ENCODE data around the gene CYP27A1.
"Not testable (repeated sequence)": the region's sequence is repeated elsewhere in the genome, so short reads cannot be mapped to it uniquely, and the experiment has no call there.

The CYP27A1 gene

DNA sequence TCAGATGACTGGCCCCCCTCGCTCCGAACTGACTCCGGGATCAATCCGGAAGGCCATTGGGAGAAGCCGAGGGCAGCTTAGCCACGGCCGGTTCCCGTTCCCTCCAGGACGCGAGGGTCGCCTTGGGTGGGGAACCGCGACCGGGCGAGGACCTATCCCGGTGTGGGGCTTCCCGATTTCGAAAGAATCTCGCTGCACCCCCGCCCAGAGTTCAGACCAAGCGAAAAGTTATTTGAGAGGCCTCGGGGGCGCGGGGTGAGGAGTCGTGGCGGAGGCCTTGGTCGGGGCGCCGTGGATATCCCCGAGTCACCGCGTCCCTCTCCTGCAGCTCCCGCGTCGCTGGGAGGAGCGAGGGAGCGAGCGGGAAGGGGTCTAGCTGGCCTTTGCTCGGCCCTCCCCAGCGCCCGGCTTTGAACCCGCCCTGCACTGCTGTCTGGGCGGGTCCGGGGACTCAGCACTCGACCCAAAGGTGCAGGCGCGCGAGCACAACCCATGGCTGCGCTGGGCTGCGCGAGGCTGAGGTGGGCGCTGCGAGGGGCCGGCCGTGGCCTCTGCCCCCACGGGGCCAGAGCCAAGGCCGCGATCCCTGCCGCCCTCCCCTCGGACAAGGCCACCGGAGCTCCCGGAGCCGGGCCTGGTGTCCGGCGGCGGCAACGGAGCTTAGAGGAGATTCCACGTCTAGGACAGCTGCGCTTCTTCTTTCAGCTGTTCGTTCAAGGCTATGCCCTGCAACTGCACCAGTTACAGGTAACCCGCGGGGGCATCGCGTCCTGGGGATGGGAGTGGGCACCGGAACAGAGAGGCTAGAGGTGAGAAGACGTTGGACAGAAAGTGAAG is at the start of gene CYP27A1:
Gene CYP27A1, plus strand, starts transcription at position 457 of the 837 bp plus-strand sequence. Its CDS starts 36 bp downstream, at position 493.
- DNase-seq: no peak

GRCh38 chr2:218732761-218733158 is 49.2 kb upstream of the CYP27A1 start:
- no peak for DNase-seq

- DNase-seq: peak; percentile 63
Measured at GRCh38 chr2:218733171-218734021, 48.6 kb upstream of the CYP27A1 start.

GRCh38 chr2:218734190-218734975 is 47.6 kb upstream of the CYP27A1 start:
- no peak for DNase-seq

DNA sequence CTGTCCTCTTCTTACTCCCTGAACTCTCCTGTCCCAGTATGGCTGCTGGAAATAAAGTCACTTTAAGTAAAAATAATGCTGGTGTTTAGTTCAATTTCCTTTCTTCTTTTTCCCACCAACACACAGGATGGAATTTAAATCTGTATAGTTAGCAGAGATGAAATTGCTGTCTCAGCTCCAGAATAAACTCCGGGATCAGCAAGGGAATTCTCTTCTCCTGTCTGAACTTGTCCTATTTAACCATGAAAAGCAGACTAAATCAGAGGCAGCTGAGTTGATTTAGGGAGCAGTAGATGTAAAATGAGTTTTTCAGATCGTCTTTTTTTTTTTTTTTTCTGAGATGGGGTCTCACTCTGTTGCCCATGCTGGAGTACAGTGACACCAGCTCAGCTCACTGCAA is 45.4 kb upstream of the CYP27A1 start:
- DNase-seq: no peak

GRCh38 chr2:218743068-218743467 is 38.9 kb upstream of the CYP27A1 start:
- DNase-seq: peak; percentile 10

DNA sequence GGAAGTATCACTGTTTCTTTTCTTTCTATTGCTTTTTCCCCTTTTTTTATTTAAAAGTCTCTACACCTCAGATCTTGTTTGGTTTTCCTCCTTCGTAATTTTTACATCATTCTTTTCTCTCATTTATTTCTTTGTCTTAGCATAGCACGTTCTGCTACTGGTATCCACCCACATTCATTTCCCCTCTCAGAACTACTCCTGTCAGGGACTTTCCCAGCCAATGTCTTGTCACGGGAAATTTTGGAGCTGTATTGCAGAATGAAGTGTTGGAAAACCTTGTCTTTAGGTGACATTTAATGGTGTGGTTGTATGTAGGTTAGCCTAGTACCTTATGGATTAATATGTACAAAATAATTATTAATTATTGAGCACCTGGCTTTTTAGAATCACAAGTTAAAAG is 37.3 kb upstream of the CYP27A1 start:
- DNase-seq: peak; percentile 7

DNA sequence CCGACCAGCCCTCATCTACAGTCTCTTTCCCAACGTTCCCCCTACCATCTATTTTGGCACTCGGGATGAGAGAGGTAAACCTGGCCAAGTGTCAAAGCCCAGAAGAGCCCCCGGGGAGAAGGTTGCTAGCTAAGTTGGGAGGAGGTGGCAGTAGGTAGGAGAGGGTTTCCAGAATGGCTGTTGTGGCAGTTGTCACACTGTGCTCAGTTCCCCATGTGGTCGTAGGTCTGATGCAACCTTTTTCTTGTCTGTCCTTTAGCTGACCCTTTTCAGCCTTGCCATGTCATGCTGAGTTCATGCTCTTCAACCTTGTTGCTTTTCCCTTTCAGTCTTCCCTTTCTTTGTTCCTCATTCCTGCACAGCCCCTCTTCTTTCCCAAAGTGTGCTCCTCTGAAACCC is 36.8 kb upstream of the CYP27A1 start:
- no peak for DNase-seq

DNA sequence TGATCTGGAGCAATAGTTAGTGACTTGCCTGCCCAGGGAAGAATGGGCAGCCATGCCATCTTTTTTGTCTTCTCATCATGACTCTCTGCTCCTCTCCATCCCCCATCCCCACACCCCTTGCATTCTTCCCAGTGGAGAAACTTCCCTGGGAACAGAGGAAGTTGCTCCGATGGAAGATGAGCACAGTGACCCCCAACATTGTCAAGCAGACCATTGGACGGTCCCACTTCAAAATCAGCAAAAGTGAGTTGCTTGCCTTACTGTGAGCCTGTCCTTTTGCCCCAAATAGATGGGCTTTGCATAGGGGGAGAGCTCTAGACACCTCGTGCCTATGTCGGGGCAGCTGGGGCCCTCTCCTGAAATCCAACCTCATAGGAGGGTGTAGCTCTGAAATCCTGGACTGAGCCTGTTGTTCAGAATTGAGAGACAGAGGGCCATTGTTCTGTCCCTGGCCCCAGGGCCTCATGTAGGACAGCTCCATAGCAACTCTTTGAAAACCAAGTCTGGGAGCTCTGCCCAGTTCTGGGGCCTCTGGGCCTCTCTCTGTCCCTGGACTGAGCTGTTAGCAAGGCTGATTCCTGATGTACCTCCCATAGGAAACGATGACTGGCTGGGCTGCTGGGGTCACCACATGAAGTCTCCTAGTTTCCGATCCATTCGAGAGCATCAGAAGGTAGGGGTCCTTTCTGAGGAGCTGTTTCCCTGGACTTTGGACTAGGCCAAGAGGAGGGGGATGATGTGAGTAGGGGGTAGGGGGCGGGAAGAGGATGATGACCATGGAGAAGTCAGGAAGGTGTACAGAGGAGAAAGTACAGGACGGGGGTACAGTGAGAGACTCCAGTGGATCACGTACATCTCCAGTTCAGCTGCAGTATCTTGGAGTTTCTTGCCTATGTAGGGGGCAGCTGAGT is 36.1 kb upstream of the CYP27A1 start:
- no peak for DNase-seq

- DNase-seq: no peak
Measured at GRCh38 chr2:218746470-218746795, 35.5 kb upstream of the CYP27A1 start.

- DNase-seq: no peak
Measured at GRCh38 chr2:218746960-218747359, 35.0 kb upstream of the CYP27A1 start.

DNA sequence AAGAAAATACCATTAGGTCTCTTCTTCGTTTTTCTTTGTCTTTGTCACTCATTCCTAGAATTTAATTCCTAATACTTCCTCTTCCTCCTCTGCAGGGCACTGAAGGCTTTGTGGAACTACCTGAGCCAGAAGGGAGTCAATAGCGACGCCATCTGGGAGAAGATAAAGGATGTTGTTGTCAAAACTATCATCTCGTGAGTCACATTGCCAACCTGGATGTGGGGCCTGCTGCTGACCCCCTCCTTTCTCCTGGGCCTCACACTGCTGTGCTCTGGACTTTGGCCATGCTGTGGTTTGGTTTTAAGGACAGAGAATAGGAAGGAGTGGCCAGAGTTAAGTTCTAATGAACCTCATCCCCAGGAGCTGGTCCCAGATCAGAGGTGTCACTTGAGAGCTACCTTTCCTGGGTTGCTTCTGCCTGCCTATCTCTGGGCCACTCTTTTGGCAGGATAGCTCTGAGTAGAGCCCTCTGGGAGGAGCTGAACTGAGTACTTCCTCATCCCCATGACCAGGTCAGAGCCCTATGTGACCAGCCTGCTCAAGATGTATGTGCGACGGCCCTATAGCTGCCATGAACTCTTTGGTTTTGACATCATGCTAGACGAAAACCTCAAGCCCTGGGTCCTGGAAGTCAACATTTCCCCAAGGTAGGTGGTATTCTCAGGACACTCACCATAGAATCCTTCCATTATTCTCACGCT is 33.1 kb upstream of the CYP27A1 start:
- DNase-seq: no peak

DNA sequence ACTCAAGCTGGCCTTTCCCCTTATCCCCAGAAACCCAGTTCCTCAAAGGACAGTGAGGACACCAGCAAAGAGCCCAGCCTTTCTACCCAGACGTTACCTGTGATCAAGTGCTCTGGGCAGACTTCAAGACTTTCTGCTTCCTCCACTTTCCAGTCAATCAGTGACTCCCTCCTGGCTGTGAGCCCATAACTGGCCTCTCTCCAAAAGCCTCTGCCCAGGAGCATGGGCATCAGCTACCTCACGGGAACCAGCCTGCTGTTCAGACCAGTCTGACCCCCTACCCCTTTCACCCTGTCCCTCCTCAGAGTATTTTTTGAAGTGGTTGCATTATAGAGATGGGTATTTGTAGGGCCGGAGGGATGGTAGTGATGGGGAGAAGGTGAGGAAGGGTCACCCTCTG is 27.7 kb upstream of the CYP27A1 start:
- no peak for DNase-seq

DNA sequence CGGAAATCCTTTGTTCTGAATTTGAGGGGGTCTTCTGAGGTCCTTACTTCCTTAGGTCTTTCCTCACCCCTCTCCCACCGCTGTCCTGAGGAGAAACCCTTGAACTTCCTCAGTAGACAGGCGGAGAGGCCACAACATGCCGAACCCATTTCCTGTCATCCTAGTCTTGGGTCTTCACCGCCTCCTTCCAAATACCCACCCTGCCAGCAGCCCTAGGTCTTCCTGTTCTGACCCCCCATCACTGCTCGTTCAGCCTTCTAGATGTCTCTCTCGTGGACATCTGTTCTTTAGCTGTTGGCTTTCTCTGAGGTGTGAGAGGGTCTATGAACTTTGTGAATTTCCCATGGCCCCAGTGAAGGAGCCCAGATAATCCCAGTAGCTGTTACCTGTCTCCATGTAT is 27.2 kb upstream of the CYP27A1 start:
- DNase-seq: no peak

- no peak for DNase-seq
Measured at GRCh38 chr2:218755198-218755566, 26.8 kb upstream of the CYP27A1 start.

DNA sequence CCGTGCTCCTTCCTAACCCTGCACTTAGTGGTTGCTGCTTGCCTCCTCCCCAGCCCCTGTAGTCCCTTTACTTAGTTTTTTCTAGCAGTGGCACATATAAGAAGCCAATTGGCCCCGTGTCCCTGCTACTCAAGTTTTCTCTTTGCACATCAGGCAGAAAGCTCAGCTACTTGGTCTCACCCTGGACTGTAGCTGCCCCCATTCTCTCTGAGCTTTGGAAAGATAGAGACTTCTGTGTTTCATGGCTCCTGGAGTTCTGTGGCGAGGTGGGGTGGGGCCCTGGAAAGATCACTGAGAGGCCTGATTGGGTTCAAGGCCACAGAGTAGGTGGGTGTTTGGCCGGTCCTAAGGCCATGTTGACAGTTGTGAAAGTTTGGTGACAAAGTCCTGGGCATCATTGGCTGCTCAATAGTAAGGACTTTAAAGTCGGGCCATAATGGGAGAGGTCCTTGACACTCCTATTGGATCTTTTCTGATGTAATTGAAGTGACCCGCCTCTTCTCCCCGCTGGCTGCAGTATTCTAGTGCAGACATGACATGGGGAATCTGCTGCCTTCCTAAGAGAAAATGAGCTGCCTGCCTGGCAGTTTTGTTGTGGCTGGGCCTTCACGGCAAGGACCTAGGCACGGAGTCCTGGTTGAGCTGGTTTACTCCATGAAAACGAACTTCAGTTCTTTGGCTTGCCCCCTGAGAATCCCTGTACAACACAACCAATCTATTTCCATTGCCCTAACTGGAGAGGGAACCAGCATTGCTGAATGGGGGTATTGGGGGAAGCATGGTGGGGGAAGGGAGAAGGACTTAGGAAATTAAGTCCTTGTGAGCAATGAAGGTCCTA is 26.2 kb upstream of the CYP27A1 start:
- DNase-seq: no peak

GRCh38 chr2:218756599-218757377 is 25.2 kb upstream of the CYP27A1 start:
- DNase-seq: no peak

DNA sequence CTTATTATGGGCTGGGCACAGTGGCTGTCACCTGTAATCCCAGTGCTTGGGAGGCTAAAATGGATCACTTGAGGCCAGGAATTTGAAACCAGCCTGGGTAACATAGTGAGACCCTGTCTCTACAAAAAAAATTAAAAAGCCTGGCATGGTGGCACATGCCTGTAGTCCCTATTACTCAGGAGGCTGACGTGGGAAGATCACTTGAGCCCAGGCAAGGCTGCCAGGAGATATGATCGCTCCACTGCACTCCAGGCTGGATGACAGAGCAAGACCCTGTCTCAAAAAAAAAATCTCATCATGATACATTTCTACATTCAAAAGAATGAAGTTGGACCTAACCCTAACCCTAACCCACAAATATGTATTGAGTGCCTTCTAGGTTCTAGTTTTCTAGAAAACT is 20.2 kb upstream of the CYP27A1 start:
- no peak for DNase-seq

DNA sequence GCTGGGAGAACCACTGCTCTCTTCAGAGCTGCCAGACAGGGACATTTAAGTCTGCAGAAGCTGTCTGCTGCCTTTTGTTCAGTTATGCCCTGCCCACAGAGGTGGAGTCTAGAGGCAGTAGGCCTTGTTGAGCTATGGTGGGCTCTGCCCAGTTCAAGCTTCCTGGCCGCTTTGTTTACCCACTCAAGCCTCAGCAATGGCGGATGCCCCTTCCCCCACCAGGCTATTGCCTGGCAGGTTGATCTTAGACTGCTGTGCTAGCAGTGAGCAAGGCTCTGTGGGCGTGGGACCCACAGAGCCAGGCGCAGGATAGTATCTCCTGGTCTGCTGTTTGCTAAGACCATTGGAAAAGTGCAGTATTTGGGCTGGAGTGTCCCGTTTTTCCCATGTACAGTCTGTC is 9.2 kb upstream of the CYP27A1 start:
- DNase-seq: not testable (repeated sequence)

DNA sequence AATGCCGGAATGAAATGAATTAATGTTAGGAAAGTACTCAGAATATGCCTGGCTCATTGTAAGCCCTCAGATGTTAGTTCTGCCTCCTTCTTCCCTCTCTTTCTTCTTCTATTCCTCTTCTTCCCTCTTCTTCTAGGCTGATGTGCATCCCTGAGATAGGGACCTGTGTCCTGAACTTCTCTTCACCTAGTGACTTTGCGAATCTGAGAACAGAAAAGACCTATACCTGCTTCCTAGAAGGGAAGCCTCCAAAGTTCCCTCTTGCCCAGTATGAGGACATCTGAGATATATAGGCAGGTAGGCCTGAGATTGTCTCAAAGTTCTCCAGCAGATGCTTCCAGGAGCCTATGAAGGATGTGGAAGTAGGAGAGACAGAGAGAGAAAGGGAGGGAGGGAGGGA is 8.1 kb upstream of the CYP27A1 start:
- DNase-seq: no peak

Measured in activated CD4-positive, alpha-beta T cell treated with anti-CD3 and anti-CD28 coated beads, Interleukin-2, amount 50 U/mL, for 16 hours (primary cell).